Measurements from ENCODE around the gene VARS1. TPM values are rescaled to one million over a fixed set of nuclear protein-coding genes. Genes with fewer than 3 reads are reported as not detected.

The VARS1 gene
- total RNA-seq, 1 donor from 2014 or later = 48.3 TPM

GRCh38 chr6:31762878-31763618 lies 32.5 kb downstream of the VARS1 start:
- Histone ChIP-seq H3K9me3 (no peaks in the 10 kb centered on the region), H3K4me3 (no peak overlapping the region), H3K36me3 (no peaks in the 10 kb centered on the region), H3K4me1 (no peaks in the 10 kb centered on the region), H3K27me3 (no peaks in the 10 kb centered on the region), H3K27ac (no peak overlapping the region)
- no peak for TF ChIP-seq CTCF (IDR thresholded peaks at IDR 0.05)
- no peak for DNase-seq (ENCODE audit: low spot score in 2 of 2)
- intact Hi-C loops (cut with DNase I) = no loop called here

DNA sequence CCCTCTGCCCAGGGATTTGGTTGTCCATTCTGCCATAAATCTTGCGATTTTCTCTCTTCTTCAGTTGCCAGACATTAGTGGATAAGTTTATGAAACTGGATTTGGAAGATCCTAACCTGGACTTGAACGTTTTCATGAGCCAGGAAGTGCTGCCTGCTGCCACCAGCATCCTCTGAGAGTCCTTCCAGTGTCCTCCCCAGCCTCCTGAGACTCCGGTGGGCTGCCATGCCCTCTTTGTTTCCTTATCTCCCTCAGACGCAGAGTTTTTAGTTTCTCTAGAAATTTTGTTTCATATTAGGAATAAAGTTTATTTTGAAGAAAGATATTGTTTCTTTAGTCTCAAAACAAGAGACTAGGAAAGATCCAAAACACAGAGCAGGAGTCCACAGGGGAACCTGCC lies 33.2 kb downstream of the VARS1 start, which contains the start of gene SAPCD1:
Gene SAPCD1, plus strand, starts transcription at position 301 of the 400 bp plus-strand sequence. CDS start 399 bp downstream, outside the sequence.
- Histone ChIP-seq H3K4me1 (no peaks in the 10 kb centered on the region), H3K4me3 (no peak within 1 kb of the TSS), H3K36me3 (no peaks in the 10 kb centered on the region), H3K27me3 (no peaks in the 10 kb centered on the region), H3K9me3 (no peaks in the 10 kb centered on the region), H3K27ac (no peak within 1 kb of the TSS)
- TF ChIP-seq CTCF (IDR thresholded peaks at IDR 0.05) = no peak
- intact Hi-C loops (cut with DNase I) = no loop called here
- no peak for DNase-seq (ENCODE audit: low spot score in 2 of 2)

DNA sequence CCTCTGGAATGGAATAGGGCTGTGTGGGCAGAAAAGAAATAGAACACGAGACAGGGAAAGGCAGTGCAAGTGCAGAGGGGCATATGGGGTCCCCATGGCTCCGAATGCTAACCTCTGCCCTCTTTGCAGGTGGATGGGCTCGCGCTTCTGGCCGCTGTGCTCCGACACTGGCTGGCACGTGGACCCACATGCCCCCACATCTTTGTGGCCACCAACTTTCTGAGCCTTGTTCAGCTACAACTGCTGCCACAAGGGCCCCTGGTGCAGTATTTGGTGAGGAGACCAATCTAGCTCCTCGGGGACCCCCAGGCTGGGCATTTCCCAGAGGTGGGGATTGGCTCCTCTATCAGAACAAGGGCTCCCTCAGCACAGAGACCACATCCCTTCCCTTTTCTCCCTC lies 34.2 kb downstream of the VARS1 start:
- Histone ChIP-seq H3K9me3 (no peaks in the 10 kb centered on the region), H3K4me1 (no peaks in the 10 kb centered on the region), H3K36me3 (no peaks in the 10 kb centered on the region), H3K27ac (no peak overlapping the region), H3K27me3 (no peaks in the 10 kb centered on the region), H3K4me3 (no peak overlapping the region)
- intact Hi-C loops (cut with DNase I) = no loop called here
- DNase-seq (ENCODE audit: low spot score in 2 of 2) = no peak
- no peak for TF ChIP-seq CTCF (IDR thresholded peaks at IDR 0.05)

DNA sequence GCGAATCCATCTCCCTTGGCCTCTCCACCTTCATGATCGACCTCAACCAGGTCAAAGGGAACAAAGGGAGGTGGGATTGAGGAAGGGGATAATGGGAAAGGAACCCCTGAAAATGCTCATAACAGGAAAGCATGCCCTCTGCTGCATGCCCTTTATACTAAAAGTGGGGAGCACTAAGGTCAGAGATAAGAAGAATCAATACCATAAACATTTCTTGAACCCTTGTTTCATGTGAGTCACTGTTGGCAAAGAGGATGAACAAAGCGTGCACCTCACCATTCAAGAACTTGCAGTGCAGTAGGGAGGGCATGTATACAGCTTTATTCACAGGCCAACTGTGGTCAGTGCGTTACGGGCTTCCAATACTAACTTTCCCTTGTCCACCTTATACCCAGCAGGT lies 34.8 kb downstream of the VARS1 start:
- TF ChIP-seq CTCF (IDR thresholded peaks at IDR 0.05) = no peak
- Histone ChIP-seq H3K27me3 (no peaks in the 10 kb centered on the region), H3K4me3 (no peak overlapping the region), H3K27ac (no peak overlapping the region), H3K36me3 (no peaks in the 10 kb centered on the region), H3K4me1 (no peaks in the 10 kb centered on the region), H3K9me3 (no peaks in the 10 kb centered on the region)
- intact Hi-C loops (cut with DNase I) = no loop called here
- DNase-seq (ENCODE audit: low spot score in 2 of 2) = no peak

- H3K4me1 ChIP-seq = no peaks in the 10 kb centered on the region
- no peak overlapping the region for H3K27ac ChIP-seq
- H3K9me3 ChIP-seq = no peaks in the 10 kb centered on the region
- no peak for TF ChIP-seq CTCF (IDR thresholded peaks at IDR 0.05)
- no peak overlapping the region for H3K4me3 ChIP-seq
- no peaks in the 10 kb centered on the region for H3K36me3 ChIP-seq
- H3K27me3 ChIP-seq = no peaks in the 10 kb centered on the region
- DNase-seq (ENCODE audit: low spot score in 2 of 2) = no peak
- intact Hi-C loops (cut with DNase I) = no loop called here
Measured at GRCh38 chr6:31758281-31758680, 37.3 kb downstream of the VARS1 start.

Measured in ascending aorta (tissue), 2 donors.